HCT116 (cell line): ENCODE data around the gene MEN1.

Experiments used
- CEBPB ChIP-seq: IDR thresholded peaks from 2 replicates; pipeline ENCODE4 v1.6.1; 2012; ENCODE audit warnings: low read depth
- EGR1 ChIP-seq: IDR thresholded peaks from 2 replicates; pipeline ENCODE4 v1.6.1; 2012; ENCODE audit warnings: low read depth
- EZH2phosphoT487 ChIP-seq: fragments of 200-600 bp; IDR thresholded peaks from 2 replicates; pipeline ENCODE4 v1.6.1; 2018; ENCODE audit warnings: antibody characterized with exemption, borderline replicate concordance
- JUND ChIP-seq: IDR thresholded peaks from 2 replicates; pipeline ENCODE4 v1.6.1; 2012
- POLR2A ChIP-seq: IDR thresholded peaks from 2 replicates; pipeline ENCODE4 v1.7.0; 2011; ENCODE audit warnings: borderline replicate concordance; ENCODE audit not compliant: insufficient read depth, insufficient read length; ENCODE audit errors: extremely low read depth
- POLR2AphosphoS5 ChIP-seq: IDR thresholded peaks from 2 replicates; pipeline ENCODE4 v1.6.1; 2011; ENCODE audit warnings: mild to moderate bottlenecking, low read depth, low read length, moderate library complexity
- SIN3A ChIP-seq: IDR thresholded peaks from 2 replicates; pipeline ENCODE4 v1.6.1; 2012; ENCODE audit warnings: low read depth
- TCF7L2 ChIP-seq: IDR thresholded peaks from 2 replicates; pipeline ENCODE4 v1.7.0; 2011; ENCODE audit warnings: borderline replicate concordance, inconsistent platforms; ENCODE audit not compliant: insufficient read depth, insufficient read length; ENCODE audit errors: extremely low read depth
- YY1 ChIP-seq: IDR thresholded peaks from 2 replicates; pipeline ENCODE4 v1.6.1; 2011; ENCODE audit warnings: low read length, low read depth, moderate library complexity, mild to moderate bottlenecking; ENCODE audit not compliant: insufficient replicate concordance; ENCODE audit errors: extremely low read depth
- ZFX ChIP-seq: fragments of 450-650 bp; IDR thresholded peaks from 2 replicates; pipeline ENCODE4 v1.6.1; 2017
- TF ChIP-seq, protein P1 (sequence below), 3 experiments: fragments of 200-600 bp in 1 of 3; sonication (generic) in 1 of 3; IDR thresholded peaks in 2 of 3; conservative IDR thresholded peaks in 1 of 3; 2 replicates each; pipeline ENCODE4 v1.5.1; 2012 to 2017; ENCODE audit warnings: low read depth in 2 of 3, low read length in 2 of 3, antibody characterized with exemption in 1 of 3, borderline replicate concordance in 1 of 3, control low read depth in 1 of 3, mild to moderate bottlenecking in 1 of 3, mixed read lengths in 1 of 3, mixed run types in 1 of 3, moderate library complexity in 1 of 3; ENCODE audit not compliant: insufficient read depth in 1 of 3
- TF ChIP-seq, protein P2 (sequence below): IDR thresholded peaks from 2 replicates; pipeline ENCODE4 v1.6.1; 2012
- TF ChIP-seq, protein P3 (sequence below): IDR thresholded peaks from 2 replicates; pipeline ENCODE4 v1.6.1; 2012

GRCh38 chr11:64814712-64815187 is 4.4 kb upstream of the MEN1 start:
- TF ChIP-seq, protein P1, sequence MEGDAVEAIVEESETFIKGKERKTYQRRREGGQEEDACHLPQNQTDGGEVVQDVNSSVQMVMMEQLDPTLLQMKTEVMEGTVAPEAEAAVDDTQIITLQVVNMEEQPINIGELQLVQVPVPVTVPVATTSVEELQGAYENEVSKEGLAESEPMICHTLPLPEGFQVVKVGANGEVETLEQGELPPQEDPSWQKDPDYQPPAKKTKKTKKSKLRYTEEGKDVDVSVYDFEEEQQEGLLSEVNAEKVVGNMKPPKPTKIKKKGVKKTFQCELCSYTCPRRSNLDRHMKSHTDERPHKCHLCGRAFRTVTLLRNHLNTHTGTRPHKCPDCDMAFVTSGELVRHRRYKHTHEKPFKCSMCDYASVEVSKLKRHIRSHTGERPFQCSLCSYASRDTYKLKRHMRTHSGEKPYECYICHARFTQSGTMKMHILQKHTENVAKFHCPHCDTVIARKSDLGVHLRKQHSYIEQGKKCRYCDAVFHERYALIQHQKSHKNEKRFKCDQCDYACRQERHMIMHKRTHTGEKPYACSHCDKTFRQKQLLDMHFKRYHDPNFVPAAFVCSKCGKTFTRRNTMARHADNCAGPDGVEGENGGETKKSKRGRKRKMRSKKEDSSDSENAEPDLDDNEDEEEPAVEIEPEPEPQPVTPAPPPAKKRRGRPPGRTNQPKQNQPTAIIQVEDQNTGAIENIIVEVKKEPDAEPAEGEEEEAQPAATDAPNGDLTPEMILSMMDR (IDR thresholded peaks at IDR 0.05 in 2 of 3, conservative IDR thresholded peaks at IDR 0.05 in 1 of 3; ENCODE audit: borderline replicate concordance in 1 of 3, insufficient read depth in 1 of 3, low read depth in 2 of 3, low read length in 2 of 3) = no peak
- TF ChIP-seq POLR2AphosphoS5 (no peak), SIN3A (no peak), EGR1 (no peak), POLR2A (no peak), JUND (no peak), YY1 (no peak), TCF7L2 (no peak), EZH2phosphoT487 (no peak), CEBPB (no peak), ZFX (no peak)
- TF ChIP-seq, protein P2, sequence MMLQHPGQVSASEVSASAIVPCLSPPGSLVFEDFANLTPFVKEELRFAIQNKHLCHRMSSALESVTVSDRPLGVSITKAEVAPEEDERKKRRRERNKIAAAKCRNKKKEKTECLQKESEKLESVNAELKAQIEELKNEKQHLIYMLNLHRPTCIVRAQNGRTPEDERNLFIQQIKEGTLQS = no peak
- TF ChIP-seq, protein P3, sequence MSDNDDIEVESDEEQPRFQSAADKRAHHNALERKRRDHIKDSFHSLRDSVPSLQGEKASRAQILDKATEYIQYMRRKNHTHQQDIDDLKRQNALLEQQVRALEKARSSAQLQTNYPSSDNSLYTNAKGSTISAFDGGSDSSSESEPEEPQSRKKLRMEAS = no peak
